Stimulated activated CD8-positive, alpha-beta memory T cell treated with anti-CD3 and anti-CD28 coated beads, Interleukin-2, amount 100 ng/mL, for 1 hour (primary cell): Measurements from ENCODE around the gene ZFP30.

Experiments
- DNase-seq, 2 donors: peaks; one replicate each; pipeline ENCODE4 v3.0.0-alpha.2; 2020; ENCODE audit warnings: low read depth in 2 of 2

ZFP30 gene

DNA sequence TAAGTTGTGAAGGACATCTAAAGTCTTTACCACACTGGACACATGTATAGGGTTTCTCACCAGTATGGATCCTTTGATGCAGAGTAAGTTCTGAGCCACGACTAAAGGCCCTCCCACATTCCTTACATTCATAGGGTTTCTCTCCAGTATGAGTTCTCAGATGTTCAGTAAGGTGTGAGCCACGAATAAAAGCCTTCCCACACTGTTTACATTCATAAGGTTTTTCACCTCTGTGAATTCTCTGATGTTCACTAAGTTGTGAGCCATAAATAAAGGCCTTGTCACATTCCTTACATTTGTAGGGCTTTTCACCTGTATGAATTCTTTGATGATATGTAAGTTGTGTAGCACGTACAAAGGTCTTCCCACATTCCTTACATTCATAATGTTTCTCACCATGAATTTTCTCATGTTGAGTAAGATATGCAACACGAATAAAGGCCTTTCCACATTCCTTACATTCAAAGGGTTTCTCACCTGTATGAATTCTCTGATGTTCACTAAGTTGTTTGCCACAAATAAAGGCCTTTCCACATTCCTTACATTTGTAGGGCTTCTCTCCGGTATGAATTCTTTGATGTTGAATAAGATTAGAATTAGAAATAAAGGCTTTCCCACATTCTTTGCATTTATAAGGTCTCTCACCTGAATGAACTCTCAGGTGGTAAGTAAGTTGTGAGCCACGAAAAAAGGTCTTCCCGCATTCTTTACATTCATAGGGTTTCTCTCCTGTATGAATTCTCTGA, 90.5 kb downstream of the ZFP30 start:
- no peak for DNase-seq
